H1 (cell line): ENCODE data around the gene ZFAND3. TPM values are rescaled to one million over a fixed set of nuclear protein-coding genes. Genes with fewer than 3 reads are reported as not detected.

Experiments used
- BACH1 ChIP-seq: IDR thresholded peaks from 2 replicates; pipeline ENCODE4 v1.6.1; 2012; ENCODE audit warnings: low read length, improper control_type of control experiment
- CHD7 ChIP-seq: fragments of 300-600 bp; sonication (generic); IDR thresholded peaks from 2 replicates; pipeline ENCODE4 v1.7.1; 2012; ENCODE audit warnings: low read length, moderate library complexity, mild to moderate bottlenecking, inconsistent platforms; ENCODE audit not compliant: insufficient replicate concordance
- CREB1 ChIP-seq: IDR thresholded peaks from 2 replicates; pipeline ENCODE4 v1.6.1; 2012; ENCODE audit warnings: inconsistent platforms
- HDAC2 ChIP-seq, 2 experiments: fragments of 300-600 bp in 1 of 2; sonication (generic) in 1 of 2; IDR thresholded peaks; 2 replicates each; pipeline ENCODE4 v1.6.1; 2011 to 2012; ENCODE audit warnings: low read depth in 2 of 2, low read length in 2 of 2, mild to moderate bottlenecking in 2 of 2, moderate library complexity in 2 of 2, borderline replicate concordance in 1 of 2, inconsistent platforms in 1 of 2
- KDM4A ChIP-seq: IDR thresholded peaks from one replicate; pipeline ENCODE4 v1.7.1; 2012; ENCODE audit warnings: low read depth, mild to moderate bottlenecking, moderate library complexity, low read length, inconsistent platforms; ENCODE audit not compliant: severe bottlenecking
- MAX ChIP-seq: IDR thresholded peaks from 2 replicates; pipeline ENCODE4 v1.6.1; 2012; ENCODE audit warnings: inconsistent platforms
- NANOG ChIP-seq: IDR thresholded peaks from 2 replicates; pipeline ENCODE4 v1.6.1; 2011; ENCODE audit warnings: low read length, low read depth, mild to moderate bottlenecking, inconsistent platforms; ENCODE audit not compliant: insufficient read depth, poor library complexity, severe bottlenecking
- SP1 ChIP-seq: IDR thresholded peaks from 2 replicates; pipeline ENCODE4 v1.6.1; 2011; ENCODE audit warnings: low read depth, low read length
- SRF ChIP-seq: IDR thresholded peaks from 2 replicates; pipeline ENCODE4 v1.6.1; 2011; ENCODE audit warnings: mild to moderate bottlenecking, low read depth, low read length, moderate library complexity
- polyA plus RNA-seq, 7 experiments: library from polyadenylated mRNA; depleted of rRNA in 3 of 7; stranded (reverse) in 5 of 7; unstranded in 2 of 7; fragments of >200 nt in 5 of 7; fragments of 200-250 nt in 2 of 7; gene quantifications; 1 replicate in 5 of 7; 2 replicates in 1 of 7; 4 replicates in 1 of 7; pipeline versions ENCODE4 v1.2.1 to v1.2.3, GENCODE V29; 2011 to 2013; ENCODE audit warnings: missing spikeins in 2 of 7, mixed read lengths in 2 of 7
- total RNA-seq: library from RNA; stranded (reverse); fragmentation: NEBNext Ultra II Directional; extraction: Animal tissue kit (Norgen Biotek cat#: 25700); gene quantifications from 2 replicates; pipeline ENCODE4 v1.2.1, GENCODE V29; 2021

Gene ZFAND3
- total and polyA plus RNA-seq, 2 of the 8 experiments (the other 6 are each of a cell fraction or from before 2014, with no cell fraction given): 13.0 to 51.3 TPM

GRCh38 chr6:37877373-37878149 lies 58.0 kb downstream of the ZFAND3 start (continued):
- no peak for TF ChIP-seq CHD7
- TF ChIP-seq SP1: no peak
- no peak for TF ChIP-seq MAX
- TF ChIP-seq CREB1: no peak
- no peak for TF ChIP-seq BACH1
- no peak for TF ChIP-seq HDAC2 (IDR thresholded peaks at IDR 0.05; ENCODE audit: borderline replicate concordance in 1 of 2, low read depth in 2 of 2, low read length in 2 of 2)
- no peak for TF ChIP-seq KDM4A
- TF ChIP-seq SRF: no peak
- no peak for TF ChIP-seq NANOG
- TF ChIP-seq, all 59 proteins: peak for 0
